ENCODE data around the gene CFAP58.

Gene CFAP58

DNA sequence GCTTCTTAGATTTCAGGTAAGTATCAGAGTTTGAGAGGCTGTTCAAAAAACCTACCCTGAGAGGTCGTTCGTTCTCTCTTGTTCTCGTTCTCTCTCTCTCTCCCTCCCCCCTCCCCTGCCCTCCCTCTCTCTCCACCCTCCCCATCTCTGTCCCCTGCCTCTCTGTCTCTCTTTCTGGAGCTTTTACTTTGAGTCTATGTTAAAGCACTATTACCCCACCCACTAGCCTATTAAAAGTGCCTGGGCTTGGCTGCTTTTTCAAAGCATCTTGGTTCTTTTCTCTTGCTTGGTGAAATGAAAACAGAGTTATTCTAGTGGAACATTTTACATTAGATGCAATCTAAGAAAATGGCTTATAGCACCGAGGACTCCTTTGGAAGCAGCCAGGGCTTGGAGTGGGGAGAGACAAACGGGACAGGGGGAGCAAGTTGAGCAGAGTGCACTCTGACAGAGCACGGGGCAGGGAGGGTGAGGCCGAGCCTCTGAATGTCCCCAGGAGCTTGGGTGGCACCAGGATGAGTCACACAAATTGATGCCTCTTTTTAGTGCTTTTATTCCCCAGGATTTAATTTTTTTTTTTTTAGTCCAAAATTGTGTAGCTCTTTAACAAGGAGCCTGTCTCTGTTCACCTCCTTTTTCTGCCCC is 134.3 kb downstream of the CFAP58 start:
- no peak for DNase-seq (ENCODE audit: low spot score)

DNA sequence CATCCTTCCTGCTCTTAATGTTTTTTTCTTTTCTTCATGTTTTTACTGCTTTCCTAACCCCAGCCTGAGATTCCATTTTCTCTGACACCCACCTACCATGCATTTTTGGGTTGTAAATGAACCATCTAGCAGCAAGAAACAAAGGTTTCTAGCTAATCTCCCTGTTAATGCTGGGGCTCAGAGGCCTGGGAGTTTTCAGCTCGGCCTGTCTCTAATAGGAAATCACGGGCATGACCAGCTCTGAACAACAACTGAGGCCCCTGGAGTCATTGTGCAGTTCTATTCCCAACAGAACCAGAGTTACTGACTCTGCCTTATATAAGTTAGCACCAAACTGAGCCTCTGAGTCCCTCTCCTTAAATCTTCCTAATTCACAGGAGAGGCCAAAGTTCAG is 134.8 kb downstream of the CFAP58 start:
- DNase-seq (ENCODE audit: low spot score): no peak

GRCh38 chr10:104492329-104492940 is 138.8 kb downstream of the CFAP58 start:
- no peak for DNase-seq (ENCODE audit: low spot score)

GRCh38 chr10:104498347-104499081 is 144.9 kb downstream of the CFAP58 start:
- no peak for DNase-seq (ENCODE audit: low spot score)

DNA sequence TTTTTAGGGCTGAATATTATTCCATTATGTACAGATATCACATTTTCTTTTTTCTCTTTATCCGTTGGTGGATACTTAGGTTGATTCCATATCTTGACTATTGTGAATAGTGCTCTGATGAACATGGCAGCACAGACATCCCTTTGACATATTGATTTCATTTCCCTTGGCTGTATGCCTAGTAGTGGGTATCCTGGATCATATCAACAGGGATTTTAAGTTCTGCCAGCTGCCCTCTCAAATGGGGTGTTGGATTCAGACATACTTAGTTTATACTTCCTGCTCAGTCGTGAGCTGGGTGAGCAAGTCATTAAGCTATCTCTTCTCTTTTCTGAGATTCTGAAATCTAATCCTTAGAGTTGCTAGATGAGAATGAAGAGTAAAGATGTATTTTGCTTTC is 147.8 kb downstream of the CFAP58 start:
- no peak for DNase-seq (ENCODE audit: low spot score)

DNA sequence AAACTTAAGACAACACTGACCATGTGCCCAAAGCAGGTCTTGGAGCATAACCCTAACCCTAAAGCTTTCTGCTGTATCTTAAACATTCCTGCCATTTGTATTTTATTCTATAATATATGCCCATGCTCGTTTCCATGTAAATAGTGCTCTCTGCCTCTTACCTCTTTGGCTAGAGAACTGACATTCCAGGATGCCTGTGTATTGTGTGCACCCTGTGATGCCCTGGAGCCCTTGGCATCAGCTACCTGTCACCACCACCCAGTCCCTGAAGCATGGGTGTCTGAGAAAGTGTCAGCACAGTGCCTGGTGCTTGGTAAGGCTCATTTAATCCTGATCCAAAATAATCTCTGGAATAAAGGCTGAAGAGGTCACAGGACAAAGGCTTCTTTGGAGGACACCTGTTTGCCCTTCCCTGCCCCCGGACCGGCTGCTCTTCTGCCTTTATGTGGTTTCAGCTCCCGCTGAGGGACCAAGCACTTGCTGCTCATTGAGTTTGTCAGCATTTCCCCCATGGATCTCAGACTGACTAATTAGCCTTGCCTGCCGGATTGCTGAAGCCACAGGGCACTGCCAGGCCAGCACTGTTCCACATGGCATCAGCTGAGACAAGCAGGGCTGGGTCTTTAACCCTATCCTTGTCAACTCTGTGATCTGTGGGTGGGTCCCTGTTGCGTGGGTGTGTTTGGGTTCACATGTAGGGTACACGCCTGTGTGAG is 148.4 kb downstream of the CFAP58 start:
- no peak for DNase-seq (ENCODE audit: low spot score)

DNA sequence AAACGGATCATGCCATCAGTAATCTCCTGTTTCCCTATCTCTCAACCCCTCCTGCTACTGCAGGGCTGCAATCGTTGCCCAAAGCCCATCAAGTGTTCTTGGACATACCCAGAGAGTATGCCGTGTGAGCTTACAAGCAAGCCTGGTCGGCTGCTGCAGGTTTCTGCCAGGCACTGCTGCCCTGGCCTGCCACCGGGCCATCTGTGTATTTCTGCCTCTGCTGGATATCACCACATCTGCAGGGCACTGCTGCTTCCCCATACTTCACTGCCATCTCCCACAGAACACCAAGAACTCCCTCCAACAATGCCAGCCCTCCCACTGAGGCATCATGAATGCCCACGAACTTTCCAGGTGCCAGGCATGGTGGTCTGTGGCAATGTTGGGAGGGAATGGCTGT is 149.3 kb downstream of the CFAP58 start:
- no peak for DNase-seq (ENCODE audit: low spot score)

Measured in CD4-positive, alpha-beta T cell treated with Interleukin-15 for 4 hours (primary cell).